Measurements from ENCODE around the gene CCNY.
"Not testable (repeated sequence)": the region's sequence is repeated elsewhere in the genome, so short reads cannot be mapped to it uniquely, and the experiment has no call there.

The CCNY gene

DNA sequence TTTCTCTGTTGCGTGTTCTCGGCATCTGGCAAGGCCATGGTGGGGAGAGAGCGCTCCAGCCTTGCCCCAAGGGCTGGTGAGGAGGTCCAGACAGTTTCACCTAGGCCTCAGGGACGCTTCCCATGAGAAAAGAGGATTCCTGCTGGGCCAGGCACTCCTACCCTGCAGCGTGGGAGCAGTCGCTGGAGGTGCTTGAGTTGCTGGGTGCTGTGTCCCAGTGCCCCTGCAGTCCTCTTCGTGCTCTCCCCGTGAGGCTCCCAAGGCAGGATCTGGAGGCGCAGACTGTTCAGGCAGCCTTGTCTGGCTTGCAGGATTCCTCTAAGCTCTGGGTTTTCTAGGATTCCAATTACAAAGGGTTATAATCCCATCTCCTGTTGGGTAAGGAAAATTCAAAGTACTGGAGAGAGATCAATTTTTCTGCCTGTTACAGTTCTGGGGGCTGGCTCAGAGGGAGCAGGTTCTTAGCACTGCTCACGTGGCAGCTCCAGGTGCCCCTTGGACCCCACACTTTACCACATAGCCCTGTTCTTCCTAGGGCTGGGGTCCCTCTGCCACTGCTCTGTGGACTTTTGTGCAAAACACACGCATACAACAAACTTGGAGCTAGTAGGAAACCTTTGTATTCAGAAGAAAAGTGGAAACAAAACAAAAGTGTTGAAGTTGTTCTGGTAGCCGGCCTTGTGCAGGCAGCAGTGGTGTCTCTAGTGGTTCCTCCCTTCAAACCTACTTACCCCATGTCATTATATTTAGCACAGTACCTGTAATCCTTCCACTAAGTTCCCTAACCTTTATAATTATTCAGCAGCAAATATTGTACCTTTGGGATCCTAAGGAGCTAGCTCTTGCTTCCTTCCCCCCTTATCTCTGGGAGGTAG, 60.5 kb downstream of the CCNY start:
- no peak for DNase-seq (ENCODE audit: low read depth)
- no peak for TF ChIP-seq CTCF (IDR thresholded peaks at IDR 0.05; ENCODE audit: control insufficient read depth, extremely low read depth, insufficient read depth)
- no peak overlapping the region for H3K4me3 ChIP-seq (ENCODE audit: low read depth, low read length)

DNA sequence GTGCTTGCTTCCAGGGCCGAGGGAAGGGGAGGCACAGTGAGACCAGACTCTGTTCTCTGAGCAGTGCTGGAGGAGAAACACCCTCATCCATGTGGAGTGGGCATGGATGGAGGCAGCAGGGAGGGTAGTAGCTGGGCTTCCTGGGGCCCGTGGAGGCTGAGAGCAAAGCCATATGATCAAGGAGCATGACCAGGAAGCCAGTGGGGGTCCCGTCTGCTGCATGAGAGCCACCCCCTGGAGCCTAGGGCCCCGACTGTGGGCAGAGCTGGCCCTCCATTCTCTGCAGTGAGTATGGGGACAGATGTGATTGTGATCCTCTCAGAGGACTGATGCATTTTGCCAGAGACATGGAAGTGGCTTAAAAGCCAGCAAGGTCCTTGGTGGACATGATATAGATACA, 61.6 kb downstream of the CCNY start:
- H3K4me3 ChIP-seq (ENCODE audit: low read depth, low read length) = no peak overlapping the region
- DNase-seq (ENCODE audit: low read depth) = no peak
- TF ChIP-seq CTCF (IDR thresholded peaks at IDR 0.05; ENCODE audit: control insufficient read depth, extremely low read depth, insufficient read depth) = no peak

DNA sequence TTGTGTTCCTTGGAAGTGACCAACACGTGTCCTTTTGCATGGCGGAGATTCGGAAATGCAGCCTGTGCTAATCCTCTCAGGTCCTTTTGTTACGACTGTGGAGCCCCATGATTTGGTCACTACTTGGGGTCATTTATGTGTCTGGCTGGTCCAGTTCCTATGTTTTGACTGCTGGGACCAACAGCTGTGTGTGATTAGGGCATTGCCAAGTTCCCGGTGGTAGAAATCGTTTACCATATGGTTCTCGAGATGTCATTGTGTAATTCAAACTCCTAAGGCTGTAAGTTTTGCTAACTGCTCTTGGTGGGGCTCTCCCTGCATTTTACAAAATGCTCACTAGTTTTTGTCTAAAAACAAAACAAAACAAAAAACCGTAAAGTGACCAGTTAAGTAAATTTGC, 62.0 kb downstream of the CCNY start:
- no peak for DNase-seq (ENCODE audit: low read depth)
- H3K4me3 ChIP-seq (ENCODE audit: low read depth, low read length) = no peak overlapping the region
- TF ChIP-seq CTCF (IDR thresholded peaks at IDR 0.05; ENCODE audit: control insufficient read depth, extremely low read depth, insufficient read depth) = no peak

DNA sequence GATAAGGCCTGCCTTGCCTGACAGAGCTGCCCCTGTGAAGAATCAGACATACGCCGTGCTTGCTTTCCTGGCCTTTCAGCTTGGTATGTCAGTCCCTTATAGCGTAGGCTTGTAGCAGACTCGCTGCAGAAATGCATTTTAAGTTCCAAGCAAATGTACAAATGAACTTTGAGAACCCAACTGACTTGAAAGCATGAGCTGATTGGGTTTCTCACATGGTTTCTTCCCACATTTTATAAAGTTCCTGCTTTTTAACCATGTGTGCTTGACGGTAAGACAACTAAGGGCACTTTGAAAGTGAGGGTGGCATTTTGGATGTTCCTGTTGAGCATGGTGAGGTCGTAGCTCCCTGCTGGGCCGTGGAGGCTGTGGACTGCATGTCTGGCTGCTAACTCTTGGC, 62.6 kb downstream of the CCNY start:
- no peak for TF ChIP-seq CTCF (IDR thresholded peaks at IDR 0.05; ENCODE audit: control insufficient read depth, extremely low read depth, insufficient read depth)
- H3K4me3 ChIP-seq (ENCODE audit: low read depth, low read length) = no peak overlapping the region
- DNase-seq (ENCODE audit: low read depth) = no peak

DNA sequence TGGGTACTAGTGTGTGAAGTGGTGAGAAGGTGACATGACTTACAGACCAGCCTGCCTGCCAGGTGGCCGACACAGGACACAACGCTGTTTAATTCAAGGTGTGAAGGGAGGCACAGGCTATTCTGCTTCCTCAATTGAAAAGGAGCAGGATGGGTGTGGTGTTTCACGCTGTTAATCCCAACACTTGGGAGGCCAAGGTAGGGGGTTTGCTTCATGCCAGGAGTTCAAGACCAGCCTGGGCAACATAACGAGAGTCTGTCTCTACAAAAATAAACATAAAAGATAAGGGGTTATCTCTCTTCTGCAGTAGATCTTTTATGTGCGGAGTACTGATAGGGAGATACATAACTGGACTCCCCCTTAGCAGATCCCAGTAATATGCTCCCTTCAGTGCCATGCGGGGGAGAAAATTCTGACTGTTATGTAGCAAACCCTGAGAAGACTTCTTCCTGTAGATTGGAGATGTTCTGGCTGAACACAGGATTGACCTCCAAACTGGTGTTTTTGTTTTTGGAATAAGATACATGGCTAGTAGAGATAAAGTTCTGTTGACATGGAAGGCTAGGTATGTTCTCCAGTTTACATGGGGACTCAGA, 63.2 kb downstream of the CCNY start:
- no peak for DNase-seq (ENCODE audit: low read depth)
- no peak for TF ChIP-seq CTCF (IDR thresholded peaks at IDR 0.05; ENCODE audit: control insufficient read depth, extremely low read depth, insufficient read depth)

DNA sequence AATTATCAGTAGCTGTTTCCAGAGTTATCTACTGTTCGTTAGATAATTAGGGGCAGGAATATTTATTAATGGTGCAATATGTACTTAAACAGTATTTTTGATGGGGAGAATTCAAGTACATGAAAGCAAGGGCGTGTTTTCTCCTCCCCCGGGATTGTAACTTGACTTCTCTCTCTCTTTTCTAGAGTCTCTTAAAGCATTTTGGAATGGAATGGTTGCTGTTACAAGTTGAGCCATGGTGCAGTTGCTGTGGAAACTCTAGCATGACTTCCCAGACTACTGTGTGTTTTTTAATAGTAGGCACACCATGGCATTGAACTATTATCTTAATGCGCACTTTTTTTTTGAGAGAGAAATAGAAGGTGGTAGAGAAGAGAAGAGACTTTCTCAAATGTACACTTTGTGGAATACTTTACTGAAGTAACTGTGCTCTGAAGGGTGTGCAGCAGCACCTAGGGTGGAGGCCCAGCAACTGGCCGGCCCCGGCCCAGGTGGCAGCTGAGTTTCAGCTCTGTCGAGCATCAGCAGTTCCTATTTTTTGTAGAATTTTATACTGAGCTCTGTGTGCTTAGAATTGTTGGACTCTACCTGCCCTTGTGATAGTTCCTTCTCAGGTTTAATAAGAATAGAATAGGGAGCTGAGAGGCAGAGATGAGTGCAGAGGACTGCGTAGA, 64.4 kb downstream of the CCNY start:
- no peak for TF ChIP-seq CTCF (IDR thresholded peaks at IDR 0.05; ENCODE audit: control insufficient read depth, extremely low read depth, insufficient read depth)
- no peak overlapping the region for H3K4me3 ChIP-seq (ENCODE audit: low read depth, low read length)
- DNase-seq (ENCODE audit: low read depth) = no peak

More for the DNA sequence above, 63.2 kb downstream of the CCNY start:
- no peak overlapping the region for H3K4me3 ChIP-seq (ENCODE audit: low read depth, low read length)

DNA sequence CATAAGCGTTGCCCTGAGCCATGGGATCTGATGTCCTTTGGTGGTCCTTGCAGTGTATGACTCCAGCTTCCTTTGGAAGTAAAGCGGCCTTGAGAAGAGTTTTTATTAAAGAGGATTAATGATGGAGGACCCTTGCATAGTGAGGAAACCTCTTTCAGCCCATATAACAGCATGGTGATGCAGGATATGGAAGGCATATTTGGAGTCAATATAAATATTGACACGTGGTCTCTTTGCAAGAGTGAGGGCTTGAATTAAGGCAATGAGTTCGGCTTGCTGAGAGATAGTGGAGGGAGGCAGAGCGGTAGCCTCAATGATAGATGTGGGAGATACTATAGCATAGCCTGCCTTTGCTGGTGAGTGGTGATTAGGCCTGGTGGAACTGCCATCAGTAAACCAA, 67.2 kb downstream of the CCNY start:
- not testable (repeated sequence) for DNase-seq (ENCODE audit: low read depth)

DNA sequence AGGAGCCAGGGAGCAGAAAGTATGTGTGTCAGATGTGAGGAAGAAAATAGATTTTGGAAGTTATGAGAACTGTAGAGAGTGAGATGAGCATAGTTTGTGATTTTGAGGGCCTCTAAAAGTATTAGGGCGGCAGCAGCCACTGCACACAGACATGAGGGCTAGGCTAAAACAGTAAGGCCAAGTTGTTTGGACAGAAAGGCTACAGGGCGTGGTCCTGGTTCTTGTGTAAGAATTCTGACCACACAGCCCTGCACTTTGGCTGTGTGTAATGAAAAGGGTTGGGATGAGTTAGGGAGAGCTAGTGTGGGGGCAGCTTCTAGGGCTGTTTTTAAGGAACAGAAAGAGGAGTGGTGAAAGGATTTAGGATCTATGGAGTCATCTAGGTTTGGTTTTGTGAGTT, 67.8 kb downstream of the CCNY start:
- not testable (repeated sequence) for H3K4me3 ChIP-seq (ENCODE audit: low read depth, low read length); DNase-seq (ENCODE audit: low read depth)

More for the DNA sequence above, 67.2 kb downstream of the CCNY start:
- H3K4me3 ChIP-seq (ENCODE audit: low read depth, low read length) = not testable (repeated sequence)

DNA sequence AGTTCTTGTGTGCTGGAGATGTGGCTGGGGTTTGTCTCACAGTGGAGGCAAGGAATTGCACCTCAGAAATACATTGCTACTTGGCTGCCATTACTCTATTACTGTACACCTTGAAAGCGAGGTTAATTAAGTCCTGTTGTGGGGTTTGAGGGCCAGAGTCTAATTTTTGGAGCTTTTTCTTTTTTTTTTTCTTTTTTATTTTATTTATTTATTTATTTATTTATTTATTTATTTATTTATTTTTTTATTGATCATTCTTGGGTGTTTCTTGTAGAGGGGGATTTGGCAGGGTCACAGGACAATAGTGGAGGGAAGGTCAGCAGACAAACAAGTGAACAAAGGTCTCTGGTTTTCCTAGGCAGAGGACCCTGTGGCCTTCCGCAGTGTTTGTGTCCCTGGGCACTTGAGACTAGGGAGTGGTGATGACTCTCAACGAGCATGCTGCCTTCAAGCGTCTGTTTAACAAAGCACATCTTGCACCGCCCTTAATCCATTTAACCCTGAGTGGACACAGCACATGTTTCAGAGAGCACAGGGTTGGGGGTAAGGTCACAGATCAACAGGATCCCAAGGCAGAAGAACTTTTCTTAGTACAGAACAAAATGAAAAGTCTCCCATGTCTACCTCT, 69.8 kb downstream of the CCNY start:
- not testable (repeated sequence) for H3K4me3 ChIP-seq (ENCODE audit: low read depth, low read length); DNase-seq (ENCODE audit: low read depth)

GRCh38 chr10:35407696-35408095, 71.4 kb downstream of the CCNY start:
- not testable (repeated sequence) for H3K4me3 ChIP-seq (ENCODE audit: low read depth, low read length); DNase-seq (ENCODE audit: low read depth)

Data from LNCaP clone FGC (cell line).